BLaER1 treated with 17β-estradiol and CSF1 and Interleukin-3, amounts not matched to agents 10 nM and 100 nM (cell line): Measurements from ENCODE around the gene SRGAP2B.
A peak's percentile ranks its signal among the peaks of the same experiment; 100 is the strongest.
"Not testable (repeated sequence)": the region's sequence is repeated elsewhere in the genome, so short reads cannot be mapped to it uniquely, and the experiment has no call there.

Experiments used
- H3K27ac ChIP-seq, 11 experiments: shearing (Covaris generic); formaldehyde crosslinking; 2 replicates each; pipeline ENCODE4 v1.8.1; 2022
- H3K27me3 ChIP-seq, 11 experiments: shearing (Covaris generic); formaldehyde crosslinking; 2 replicates each; pipeline ENCODE4 v1.8.1; 2022
- H3K36me3 ChIP-seq, 11 experiments: shearing (Covaris generic); formaldehyde crosslinking; 2 replicates each; pipeline ENCODE4 v1.8.1; 2022
- H3K4me1 ChIP-seq, 10 experiments: shearing (Covaris generic); formaldehyde crosslinking; 2 replicates each; pipeline ENCODE4 v1.8.1; 2022
- H3K4me2 ChIP-seq, 11 experiments: shearing (Covaris generic); formaldehyde crosslinking; 2 replicates each; pipeline ENCODE4 v1.8.1; 2022
- H3K4me3 ChIP-seq, 10 experiments: shearing (Covaris generic); formaldehyde crosslinking; 2 replicates each; pipeline ENCODE4 v1.8.1; 2022
- H3K9ac ChIP-seq, 11 experiments: shearing (Covaris generic); formaldehyde crosslinking; 2 replicates each; pipeline ENCODE4 v1.8.1; 2022
- H3K9me3 ChIP-seq, 11 experiments: shearing (Covaris generic); formaldehyde crosslinking; replicated peaks in 1 of 11; 2 replicates each; pipeline ENCODE4 v1.8.1; 2022
- H4K20me1 ChIP-seq, 11 experiments: shearing (Covaris generic); formaldehyde crosslinking; 2 replicates each; pipeline ENCODE4 v1.8.1; 2022

SRGAP2B gene

GRCh38 chr1:144919106-144919505 lies 176.0 kb downstream of the SRGAP2B start:
- H3K27me3 ChIP-seq, H3K4me2 ChIP-seq, H4K20me1 ChIP-seq, H3K4me3 ChIP-seq, H3K36me3 ChIP-seq, H3K27ac ChIP-seq, H3K9me3 ChIP-seq, H3K9ac ChIP-seq: not testable (repeated sequence)
- peaks cover 0 to 21% (median 0%) of the 10 kb centered on the region in 10 experiments; a peak in 6 of 20 replicates for H3K4me1 ChIP-seq

DNA sequence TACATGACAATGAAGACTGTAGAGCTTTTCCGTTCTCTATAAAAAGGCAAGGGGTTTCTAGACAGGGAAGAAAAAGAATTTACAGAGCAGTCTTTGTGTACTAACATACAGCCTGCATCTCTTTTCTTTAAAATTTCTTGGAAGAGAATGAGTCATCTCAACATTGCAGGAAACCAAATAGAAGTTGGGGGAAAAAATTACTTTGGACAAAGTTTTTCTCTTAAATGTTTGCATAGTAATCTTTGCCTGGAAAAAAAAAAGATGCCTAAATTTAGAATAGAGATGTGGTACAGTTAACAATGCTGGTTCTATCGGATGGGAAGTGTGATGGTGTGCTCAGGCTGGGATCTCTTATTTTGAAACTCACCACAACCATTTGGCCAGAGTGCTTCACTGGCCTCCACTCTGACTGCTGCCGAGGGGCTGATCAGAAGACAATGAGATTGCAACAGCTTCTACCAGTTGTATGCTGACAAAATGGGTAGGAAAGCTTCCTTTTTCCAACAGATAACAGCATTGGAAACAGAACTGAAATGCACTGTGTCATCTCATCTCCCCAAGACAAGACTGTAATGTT lies 177.0 kb downstream of the SRGAP2B start:
- peaks cover 0 to 19% (median 0%) of the 10 kb centered on the region in 10 experiments; a peak in 6 of 20 replicates for H3K4me1 ChIP-seq
- not testable (repeated sequence) for H3K4me2 ChIP-seq, H3K9me3 ChIP-seq

DNA sequence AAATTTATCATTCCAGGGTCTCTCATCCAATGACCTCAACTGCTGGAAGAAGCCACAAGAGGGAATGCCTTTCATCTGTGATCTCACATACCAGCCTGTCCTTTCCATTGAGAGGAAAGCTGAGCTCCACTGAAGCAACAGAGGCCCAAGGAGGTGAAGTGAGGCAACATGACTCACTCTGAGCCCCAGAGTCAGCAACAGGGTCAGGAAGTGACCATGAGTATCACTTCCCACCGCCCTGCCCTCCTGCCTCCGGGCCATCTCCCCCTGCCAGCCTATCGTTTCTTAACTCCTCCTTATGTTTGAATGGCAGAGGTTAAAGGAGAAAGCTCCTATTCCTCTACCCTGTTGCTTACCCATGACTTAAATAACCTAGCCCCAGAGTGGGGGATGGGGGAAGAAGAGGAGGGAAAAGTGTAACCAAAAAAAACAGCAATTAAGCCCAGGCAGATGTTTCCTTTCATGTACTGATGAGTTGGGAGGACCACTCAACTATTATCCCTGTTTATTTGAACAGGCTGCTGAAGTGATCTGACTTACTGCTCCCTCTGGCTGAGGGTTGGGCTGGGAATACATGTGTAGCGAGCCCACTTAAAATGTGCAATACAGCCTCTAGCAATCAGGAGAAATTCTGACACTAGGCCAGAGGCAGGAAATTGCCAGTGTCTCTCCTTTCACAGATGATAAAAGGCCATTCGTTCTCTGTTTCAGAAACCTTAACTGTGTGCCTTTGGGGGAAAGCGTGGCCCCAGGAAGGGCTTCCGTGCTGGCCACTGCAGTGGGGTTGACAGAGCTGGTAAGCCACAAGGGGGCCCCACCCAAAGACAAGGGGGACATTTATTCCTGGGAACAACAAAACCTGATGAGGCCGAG lies 177.7 kb downstream of the SRGAP2B start:
- H4K20me1 ChIP-seq, H3K4me2 ChIP-seq, H3K27me3 ChIP-seq, H3K4me3 ChIP-seq, H3K36me3 ChIP-seq, H3K9me3 ChIP-seq: not testable (repeated sequence)
- peak overlapping the region in 2 of 11 experiments; percentile 54 to 65; a peak in 3 of 22 replicates for H3K9ac ChIP-seq
- peaks cover 0 to 11% (median 0%) of the 10 kb centered on the region in 10 experiments; a peak in 6 of 20 replicates for H3K4me1 ChIP-seq
- peak overlapping the region in 4 of 11 experiments; percentile 67 to 80 (median 68); a peak in 7 of 22 replicates for H3K27ac ChIP-seq

More for the DNA sequence above, 177.0 kb downstream of the SRGAP2B start:
- H3K27ac ChIP-seq: peak overlapping the region in 3 of 11 experiments; percentile 50 to 60 (median 57); a peak in 3 of 22 replicates
- H3K27me3 ChIP-seq, H3K36me3 ChIP-seq, H3K9ac ChIP-seq, H4K20me1 ChIP-seq, H3K4me3 ChIP-seq: not testable (repeated sequence)

DNA sequence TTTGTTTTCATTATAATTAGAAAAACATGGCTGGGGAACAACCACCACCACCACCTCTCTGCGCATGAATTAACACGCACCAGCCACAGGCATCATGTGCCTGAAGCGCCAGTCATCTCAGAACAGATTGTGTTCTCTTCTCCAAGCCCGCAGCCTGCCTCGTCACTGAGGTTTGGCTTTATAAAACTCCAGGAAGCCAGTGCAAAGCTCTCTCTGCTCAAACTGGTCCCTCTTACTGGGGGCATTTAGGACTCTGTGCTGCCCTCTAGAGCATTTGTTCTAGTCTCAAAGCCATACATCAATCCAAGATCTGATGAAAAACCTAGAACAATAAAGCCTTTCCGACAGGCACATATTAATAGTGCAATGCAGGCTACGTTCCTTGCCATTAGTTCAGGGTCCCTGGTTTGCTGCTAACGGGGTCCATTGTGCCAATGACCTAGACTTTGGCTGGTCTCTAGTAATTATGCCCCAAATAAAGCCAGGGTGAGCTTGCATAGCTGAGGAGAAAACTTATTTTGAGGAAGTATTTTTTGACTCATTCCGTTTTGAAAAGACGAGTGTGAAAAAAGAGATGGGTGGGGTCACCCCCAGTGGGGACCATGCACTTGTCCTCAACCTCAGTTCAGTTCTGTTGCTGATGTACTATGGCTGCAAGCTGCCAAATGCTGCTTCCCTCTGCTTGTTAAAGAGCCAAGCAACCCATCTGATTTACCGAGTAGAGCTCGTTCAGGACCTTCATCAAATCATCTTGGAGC lies 181.0 kb downstream of the SRGAP2B start:
- H3K4me2 ChIP-seq: not testable (repeated sequence)

GRCh38 chr1:144913458-144913857 lies 181.7 kb downstream of the SRGAP2B start:
- H3K36me3 ChIP-seq: not testable (repeated sequence)

More for the DNA sequence above, 181.0 kb downstream of the SRGAP2B start:
- H3K4me1 ChIP-seq: peaks cover 0 to 12% (median 0%) of the 10 kb centered on the region in 10 experiments; a peak in 6 of 20 replicates
- not testable (repeated sequence) for H3K27me3 ChIP-seq, H3K9ac ChIP-seq, H4K20me1 ChIP-seq, H3K27ac ChIP-seq, H3K4me3 ChIP-seq, H3K9me3 ChIP-seq, H3K36me3 ChIP-seq

GRCh38 chr1:144910729-144911128 lies 184.4 kb downstream of the SRGAP2B start:
- H4K20me1 ChIP-seq, H3K4me2 ChIP-seq, H3K27ac ChIP-seq, H3K36me3 ChIP-seq, H3K9me3 ChIP-seq, H3K27me3 ChIP-seq, H3K9ac ChIP-seq, H3K4me3 ChIP-seq: not testable (repeated sequence)
- H3K4me1 ChIP-seq: peaks cover 0 to 12% (median 0%) of the 10 kb centered on the region in 10 experiments; a peak in 6 of 20 replicates

More at GRCh38 chr1:144913458-144913857, 181.7 kb downstream of the SRGAP2B start:
- not testable (repeated sequence) for H3K9ac ChIP-seq, H3K27ac ChIP-seq, H3K27me3 ChIP-seq, H4K20me1 ChIP-seq, H3K4me3 ChIP-seq, H3K4me2 ChIP-seq, H3K9me3 ChIP-seq
- H3K4me1 ChIP-seq: peaks cover 0 to 12% (median 0%) of the 10 kb centered on the region in 10 experiments; a peak in 6 of 20 replicates

- H3K4me3 ChIP-seq, H3K4me2 ChIP-seq, H3K36me3 ChIP-seq, H3K27me3 ChIP-seq, H4K20me1 ChIP-seq, H3K4me1 ChIP-seq, H3K9me3 ChIP-seq, H3K27ac ChIP-seq, H3K9ac ChIP-seq: not testable (repeated sequence)
Measured at GRCh38 chr1:144900841-144901240, 194.3 kb downstream of the SRGAP2B start.

GRCh38 chr1:144894454-144895201 lies 200.5 kb downstream of the SRGAP2B start:
- not testable (repeated sequence) for H3K9ac ChIP-seq, H3K9me3 ChIP-seq, H3K27me3 ChIP-seq, H3K36me3 ChIP-seq, H3K4me1 ChIP-seq, H4K20me1 ChIP-seq, H3K4me2 ChIP-seq, H3K27ac ChIP-seq, H3K4me3 ChIP-seq

GRCh38 chr1:144893710-144894438 lies 201.3 kb downstream of the SRGAP2B start:
- H3K27ac ChIP-seq, H3K9ac ChIP-seq, H3K4me3 ChIP-seq, H3K27me3 ChIP-seq, H3K4me1 ChIP-seq, H3K36me3 ChIP-seq, H3K4me2 ChIP-seq, H3K9me3 ChIP-seq, H4K20me1 ChIP-seq: not testable (repeated sequence)

DNA sequence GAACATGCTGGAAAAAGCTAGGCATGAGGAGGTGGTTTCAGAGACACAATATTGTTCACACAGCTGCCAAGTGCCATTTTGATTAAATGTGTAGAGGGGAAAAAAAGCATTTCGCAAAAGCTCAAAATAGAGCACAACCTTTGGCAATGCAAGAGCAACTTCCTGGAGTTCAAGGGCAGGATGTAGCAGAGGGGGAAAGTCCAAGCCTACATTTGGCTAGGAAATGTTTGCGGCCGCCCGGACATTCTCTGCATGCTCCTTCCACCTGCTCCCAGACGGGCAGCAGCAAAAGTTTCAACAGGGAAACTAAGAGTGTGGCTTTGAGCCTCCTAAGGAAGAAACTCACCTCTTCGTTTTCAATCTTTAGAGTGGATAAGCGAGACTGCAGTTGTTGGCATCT lies 202.1 kb downstream of the SRGAP2B start:
- not testable (repeated sequence) for H3K4me3 ChIP-seq, H3K4me1 ChIP-seq, H3K4me2 ChIP-seq, H3K27ac ChIP-seq, H3K36me3 ChIP-seq, H3K9ac ChIP-seq, H3K9me3 ChIP-seq, H3K27me3 ChIP-seq, H4K20me1 ChIP-seq

- not testable (repeated sequence) for H3K36me3 ChIP-seq, H3K9me3 ChIP-seq, H3K9ac ChIP-seq, H4K20me1 ChIP-seq, H3K27ac ChIP-seq, H3K4me3 ChIP-seq, H3K27me3 ChIP-seq, H3K4me1 ChIP-seq, H3K4me2 ChIP-seq
Measured at GRCh38 chr1:144889450-144890115, 205.5 kb downstream of the SRGAP2B start.

GRCh38 chr1:144883022-144883421 lies 212.1 kb downstream of the SRGAP2B start:
- H3K4me1 ChIP-seq, H3K36me3 ChIP-seq, H4K20me1 ChIP-seq, H3K9me3 ChIP-seq: not testable (repeated sequence)
- Histone ChIP-seq H3K4me2 (peak overlapping the region; percentile 73 to 86 (median 79); a peak in 21 of 22 replicates), H3K9ac (peak overlapping the region in 9 of 11 experiments; percentile 28 to 79 (median 59); a peak in 13 of 22 replicates), H3K27ac (peak overlapping the region in 2 of 11 experiments; percentile 25 to 36; a peak in 1 of 22 replicates), H3K4me3 (peak overlapping the region; percentile 52 to 73 (median 62)), H3K27me3 (peaks cover 4 to 15% (median 10%) of the 10 kb centered on the region in 11 experiments)
